Upper lobe of right lung (tissue), 1 donor: ENCODE measurements around the gene CLEC16A. TPM values are rescaled to one million over a fixed set of nuclear protein-coding genes. Genes with fewer than 3 reads are reported as not detected.

ENCODE experiments used
- ATAC-seq: fragments of 200-7000 bp; cut with Tn5 transposase; one replicate; pipeline ENCODE4 v1.9.1; 2020; ENCODE audit warnings: mild to moderate bottlenecking, moderate library complexity
- DNase-seq: peaks from one replicate; pipeline ENCODE4 v3.0.0-alpha.2; 2020
- H3K27ac ChIP-seq: fragments of 200-600 bp; one replicate; pipeline ENCODE4 v1.8.0; 2022
- H3K27me3 ChIP-seq: fragments of 200-600 bp; one replicate; pipeline ENCODE4 v1.8.0; 2022; ENCODE audit warnings: mild to moderate bottlenecking
- H3K36me3 ChIP-seq: fragments of 200-600 bp; one replicate; pipeline ENCODE4 v1.8.0; 2022
- H3K4me1 ChIP-seq: fragments of 200-600 bp; one replicate; pipeline ENCODE4 v1.8.0; 2022
- H3K4me3 ChIP-seq: fragments of 200-600 bp; one replicate; pipeline ENCODE4 v1.8.0; 2022; ENCODE audit warnings: mild to moderate bottlenecking
- H3K9me3 ChIP-seq: fragments of 200-600 bp; one replicate; pipeline ENCODE4 v1.8.0; 2022
- intact Hi-C: fragments of 100-400 bp; cut with DNase I; formaldehyde crosslinking; loops from one replicate; pipeline ENCODE4 v1.11.0; 2022
- total RNA-seq: library from RNA; stranded (reverse); fragmentation: NEBNext Ultra II Directional; extraction: Animal tissue kit (Norgen Biotek cat#: 25700); gene quantifications from one replicate; pipeline ENCODE4 v1.2.1, GENCODE V29; 2021
- TF ChIP-seq, protein P1 (sequence below): fragments of 200-600 bp; IDR thresholded peaks from one replicate; pipeline ENCODE4 v1.8.0; 2022; ENCODE audit warnings: antibody characterized with exemption
- donor health status: DM: no; HTN: yes; CAD: no; lungs with severe emphysema.

The CLEC16A gene
- total RNA-seq, 1 donor from 2014 or later, result 36.9 TPM

DNA sequence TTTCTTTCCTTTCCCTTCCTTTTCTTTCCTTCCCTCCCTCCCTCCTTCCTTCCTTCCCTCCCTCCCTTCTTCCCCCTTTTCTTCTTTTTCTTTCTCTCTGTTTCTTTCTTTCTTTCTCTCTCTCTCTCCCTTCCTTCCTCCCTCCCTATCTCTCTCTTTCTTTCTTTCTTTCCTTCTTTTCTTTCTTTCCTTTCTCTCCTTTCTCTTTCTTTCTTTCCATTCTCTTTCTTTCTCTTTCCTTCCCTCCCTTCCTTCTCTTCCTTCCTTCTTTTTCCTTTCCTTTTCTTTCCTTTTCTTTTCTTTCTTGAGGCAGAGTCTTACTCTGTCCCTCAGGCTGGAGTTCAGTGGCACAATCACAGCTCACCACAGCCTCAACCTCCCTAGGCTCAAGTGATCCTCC is 33.1 kb upstream of the CLEC16A start:
- intact Hi-C loops, result loop anchor here (10.0 kb wide), 1 partner anchor 146 kb away; no protein-coding TSS in a partner anchor

DNA sequence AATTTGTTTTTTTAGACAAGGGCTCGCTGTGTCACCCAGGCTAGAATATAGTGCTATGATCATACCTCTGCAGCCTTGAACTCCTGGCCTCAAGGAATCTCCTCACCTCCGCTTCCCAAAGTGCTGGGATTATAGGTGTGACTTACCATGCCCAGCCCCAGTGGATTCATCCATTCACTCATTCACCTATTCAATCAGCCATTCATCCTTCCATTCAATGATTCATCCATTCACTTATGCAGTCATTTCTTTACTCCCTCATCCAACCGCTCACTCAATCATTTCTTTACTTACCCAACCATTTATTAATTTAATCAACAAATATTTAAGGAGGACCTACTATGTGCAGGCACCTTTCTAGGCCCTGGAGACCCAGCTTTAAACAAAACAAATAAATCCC is 27.8 kb upstream of the CLEC16A start:
- H3K27me3 ChIP-seq, result no peaks in the 10 kb centered on the region
- TF ChIP-seq, protein P1, sequence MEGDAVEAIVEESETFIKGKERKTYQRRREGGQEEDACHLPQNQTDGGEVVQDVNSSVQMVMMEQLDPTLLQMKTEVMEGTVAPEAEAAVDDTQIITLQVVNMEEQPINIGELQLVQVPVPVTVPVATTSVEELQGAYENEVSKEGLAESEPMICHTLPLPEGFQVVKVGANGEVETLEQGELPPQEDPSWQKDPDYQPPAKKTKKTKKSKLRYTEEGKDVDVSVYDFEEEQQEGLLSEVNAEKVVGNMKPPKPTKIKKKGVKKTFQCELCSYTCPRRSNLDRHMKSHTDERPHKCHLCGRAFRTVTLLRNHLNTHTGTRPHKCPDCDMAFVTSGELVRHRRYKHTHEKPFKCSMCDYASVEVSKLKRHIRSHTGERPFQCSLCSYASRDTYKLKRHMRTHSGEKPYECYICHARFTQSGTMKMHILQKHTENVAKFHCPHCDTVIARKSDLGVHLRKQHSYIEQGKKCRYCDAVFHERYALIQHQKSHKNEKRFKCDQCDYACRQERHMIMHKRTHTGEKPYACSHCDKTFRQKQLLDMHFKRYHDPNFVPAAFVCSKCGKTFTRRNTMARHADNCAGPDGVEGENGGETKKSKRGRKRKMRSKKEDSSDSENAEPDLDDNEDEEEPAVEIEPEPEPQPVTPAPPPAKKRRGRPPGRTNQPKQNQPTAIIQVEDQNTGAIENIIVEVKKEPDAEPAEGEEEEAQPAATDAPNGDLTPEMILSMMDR, result no peak
- H3K27ac ChIP-seq, result no peak overlapping the region
- no peak overlapping the region for H3K4me3 ChIP-seq
- intact Hi-C loops, result loop anchor here (10.0 kb wide), 1 partner anchor 152 kb away; no protein-coding TSS in a partner anchor
- no peaks in the 10 kb centered on the region for H3K9me3 ChIP-seq
- peaks cover 20% of the 10 kb centered on the region for H3K36me3 ChIP-seq
- DNase-seq (no peak), ATAC-seq (no peak)
- H3K4me1 ChIP-seq, result peaks cover 18% of the 10 kb centered on the region

More for the DNA sequence above, 33.1 kb upstream of the CLEC16A start:
- Histone ChIP-seq H3K36me3 (peaks cover 27% of the 10 kb centered on the region), H3K27me3 (no peaks in the 10 kb centered on the region), H3K4me3 (no peak overlapping the region), H3K4me1 (no peaks in the 10 kb centered on the region), H3K27ac (no peak overlapping the region), H3K9me3 (no peaks in the 10 kb centered on the region)
- no peak for DNase-seq
- no peak for ATAC-seq
- TF ChIP-seq, protein P1, result no peak

DNA sequence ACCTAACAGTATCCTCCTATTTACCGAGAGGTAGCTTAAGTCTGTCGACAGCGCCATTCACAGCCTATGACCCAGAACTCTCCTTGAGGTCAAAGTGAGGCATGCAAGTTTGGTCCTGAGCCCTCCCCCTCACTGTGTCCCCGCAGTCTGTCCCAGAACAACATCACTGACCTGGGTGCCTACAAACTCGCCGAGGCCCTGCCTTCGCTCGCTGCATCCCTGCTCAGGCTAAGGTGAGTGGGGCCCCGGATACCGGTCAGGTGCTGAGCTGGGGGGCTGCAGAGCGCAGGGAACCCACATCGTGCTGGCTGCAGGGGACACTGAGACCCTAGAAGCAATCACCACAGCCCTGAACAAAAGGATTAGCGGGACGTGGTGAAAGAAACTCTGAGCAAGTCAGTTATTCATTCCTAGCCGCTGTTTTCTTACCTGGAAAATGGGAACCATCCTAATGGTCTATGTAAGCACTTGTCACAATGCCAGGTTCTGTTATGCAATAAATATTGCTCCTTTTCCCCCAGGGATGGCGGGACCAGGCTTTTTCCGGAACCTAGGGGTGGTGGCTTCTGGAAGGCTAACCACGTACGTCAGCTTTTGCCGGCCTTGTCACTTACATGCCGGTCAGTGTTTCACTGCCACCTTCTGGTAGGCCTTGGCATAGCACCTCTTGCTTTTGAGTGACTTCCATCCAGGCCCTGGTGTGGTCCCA is 25.9 kb upstream of the CLEC16A start:
- no peak overlapping the region for H3K4me3 ChIP-seq
- H3K27ac ChIP-seq, result peak overlapping the region; percentile 58
- no peaks in the 10 kb centered on the region for H3K9me3 ChIP-seq
- peak; percentile 90 for DNase-seq
- intact Hi-C loops, result loop anchor here (10.0 kb wide), 1 partner anchor 154 kb away; no protein-coding TSS in a partner anchor
- no peaks in the 10 kb centered on the region for H3K27me3 ChIP-seq
- peaks cover 25% of the 10 kb centered on the region for H3K36me3 ChIP-seq
- H3K4me1 ChIP-seq, result peaks cover 27% of the 10 kb centered on the region
- peak; percentile 94 for ATAC-seq
- TF ChIP-seq, protein P1, result peak; percentile 94

DNA sequence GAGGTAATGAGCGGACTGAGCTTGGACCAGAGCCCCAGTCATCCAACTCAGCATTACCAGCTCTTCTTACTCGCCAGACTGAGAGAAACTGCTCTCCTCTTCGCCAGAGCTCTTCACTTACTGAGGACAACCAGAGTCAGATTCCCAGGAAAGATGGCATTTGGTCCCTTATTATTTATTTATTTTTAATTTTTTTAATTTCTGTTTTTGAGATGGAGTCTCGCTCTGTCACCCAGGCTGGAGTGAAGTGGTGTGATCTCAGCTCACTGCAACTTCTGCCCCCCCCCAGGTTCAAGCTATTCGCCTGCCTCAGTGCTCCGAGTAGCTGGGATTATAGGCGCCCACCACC is 25.4 kb upstream of the CLEC16A start:
- Histone ChIP-seq H3K27ac (no peak overlapping the region), H3K4me1 (peaks cover 27% of the 10 kb centered on the region), H3K36me3 (peaks cover 30% of the 10 kb centered on the region), H3K27me3 (no peaks in the 10 kb centered on the region), H3K9me3 (no peaks in the 10 kb centered on the region), H3K4me3 (no peak overlapping the region)
- TF ChIP-seq, protein P1, result no peak
- DNase-seq (no peak), ATAC-seq (no peak)
- intact Hi-C loops, result loop anchor here (10.0 kb wide), 1 partner anchor 154 kb away; no protein-coding TSS in a partner anchor

DNA sequence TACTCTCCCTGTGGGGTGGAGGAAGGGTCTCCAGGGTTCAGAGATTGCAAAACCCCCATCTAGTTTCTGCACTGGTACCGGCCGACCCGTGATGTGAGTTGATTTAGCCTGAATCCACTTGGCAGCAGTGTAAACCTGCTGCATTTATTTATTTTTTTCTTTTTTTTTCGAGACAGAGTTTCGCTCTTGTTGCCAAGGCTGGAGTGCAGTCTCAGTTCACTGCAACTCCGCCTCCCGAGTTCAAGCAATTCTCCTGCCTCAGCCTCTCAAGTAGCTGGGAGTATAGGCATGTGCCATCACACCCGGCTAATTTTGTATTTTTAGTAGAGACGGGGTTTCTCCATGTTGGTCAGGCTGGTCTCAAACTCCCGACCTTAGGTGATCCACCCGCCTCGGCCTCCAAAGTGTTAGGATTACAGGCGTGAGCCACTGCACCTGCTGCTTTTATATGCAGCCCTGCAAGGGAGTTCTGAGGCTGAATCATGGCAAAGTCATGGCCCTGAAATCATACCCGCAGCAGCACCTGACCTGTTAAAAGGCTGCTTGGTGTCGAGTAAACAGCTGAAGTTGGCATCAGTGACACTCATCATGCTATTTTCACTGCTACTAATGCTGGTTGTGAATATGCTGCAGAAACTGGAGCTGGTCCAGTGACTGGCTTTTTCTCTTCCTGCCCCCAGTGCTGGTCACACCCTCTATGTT is 23.5 kb upstream of the CLEC16A start:
- intact Hi-C loops, result loop anchor here (10.0 kb wide), 1 partner anchor 176 kb away; the partner anchor contains the start of gene NUBP1
- H3K4me3 ChIP-seq, result no peak overlapping the region
- H3K4me1 ChIP-seq, result peaks cover 27% of the 10 kb centered on the region
- no peak overlapping the region for H3K27ac ChIP-seq
- H3K36me3 ChIP-seq, result peaks cover 43% of the 10 kb centered on the region
- ATAC-seq, result no peak
- DNase-seq, result peak; percentile 61
- H3K27me3 ChIP-seq, result no peaks in the 10 kb centered on the region
- H3K9me3 ChIP-seq, result no peaks in the 10 kb centered on the region
- TF ChIP-seq, protein P1, result no peak
